H1 (cell line): ENCODE measurements around the gene TNC. TPM values are rescaled to one million over a fixed set of nuclear protein-coding genes. Genes with fewer than 3 reads are reported as not detected.

Experiments
- CTCF ChIA-PET: fragments of 300-600 bp; sonication (Branson Sonifier 250); formaldehyde crosslinking; loops from one replicate; lab custom pipeline; 2021; ENCODE audit not compliant: partially characterized antibody; lab: Charles Lee
- POLR2A ChIA-PET: fragments of 300-600 bp; sonication (Branson Sonifier 250); formaldehyde crosslinking; loops from one replicate; lab custom pipeline; 2021; ENCODE audit warnings: inconsistent platforms; ENCODE audit not compliant: partially characterized antibody; lab: Charles Lee
- DNase-seq, 2 experiments: peaks; one replicate each; pipeline versions ENCODE4 v3.0.0 to v3.0.0-alpha.2; 2010 to 2022; ENCODE audit warnings: low spot score in 2 of 2, low read depth in 1 of 2, mixed read lengths in 1 of 2
- FAIRE-seq: peaks from 2 replicates; lab custom pipeline; 2011; peaks lifted over from hg19 to GRCh38; lab: Jason Lieb, UNC
- H2AFZ ChIP-seq: 2 replicates; pipeline ENCODE4 v1.8.1; 2012; ENCODE audit warnings: low read length, inconsistent platforms
- H2AK5ac ChIP-seq: 2 replicates; pipeline ENCODE4 v1.6.1; 2013; ENCODE audit warnings: low read depth, low read length
- H2BK120ac ChIP-seq: replicated peaks from 2 replicates; pipeline ENCODE3; 2013; ENCODE audit warnings: low read depth, low read length, inconsistent platforms
- H2BK12ac ChIP-seq: 2 replicates; pipeline ENCODE4 v1.6.1; 2013; ENCODE audit warnings: low read depth, low read length
- H2BK15ac ChIP-seq: 2 replicates; pipeline ENCODE4 v1.6.1; 2013; ENCODE audit warnings: low read length
- H2BK20ac ChIP-seq: 2 replicates; pipeline ENCODE4 v1.6.1; 2013; ENCODE audit warnings: low read length
- H2BK5ac ChIP-seq: 2 replicates; pipeline ENCODE4 v1.6.1; 2013; ENCODE audit warnings: low read depth, low read length
- H3K14ac ChIP-seq: 2 replicates; pipeline ENCODE4 v1.6.1; 2013; ENCODE audit warnings: inconsistent platforms; ENCODE audit not compliant: insufficient read length
- H3K18ac ChIP-seq: 2 replicates; pipeline ENCODE4 v1.6.1; 2013; ENCODE audit warnings: low read length; ENCODE audit errors: extremely low read depth
- H3K23ac ChIP-seq: 2 replicates; pipeline ENCODE4 v1.6.1; 2013; ENCODE audit warnings: inconsistent platforms; ENCODE audit not compliant: insufficient read length
- H3K23me2 ChIP-seq: 2 replicates; pipeline ENCODE4 v1.6.1; 2013; ENCODE audit warnings: low read depth, low read length
- H3K27ac ChIP-seq: 2 replicates; pipeline ENCODE4 v1.6.1; 2011; ENCODE audit warnings: low read depth, low read length, inconsistent platforms
- H3K27me3 ChIP-seq, 4 experiments: replicated peaks in 1 of 4; 1 replicate in 1 of 4; 2 replicates in 3 of 4; pipeline versions ENCODE4 v1.6.1 to v1.8.1; 2011 to 2013; ENCODE audit warnings: low read length in 3 of 4, mild to moderate bottlenecking in 3 of 4, inconsistent platforms in 2 of 4, mixed read lengths in 2 of 4, moderate library complexity in 1 of 4; ENCODE audit not compliant: control insufficient read depth in 3 of 4, insufficient read depth in 3 of 4; ENCODE audit errors: extremely low read depth in 1 of 4
- H3K36me3 ChIP-seq, 4 experiments: 2 replicates each; pipeline versions ENCODE4 v1.6.1 to v1.8.1; 2011 to 2013; ENCODE audit warnings: mild to moderate bottlenecking in 4 of 4, low read length in 3 of 4, moderate library complexity in 2 of 4, control low read depth in 1 of 4, inconsistent platforms in 1 of 4; ENCODE audit not compliant: insufficient read depth in 4 of 4, control insufficient read depth in 2 of 4
- H3K4ac ChIP-seq: replicated peaks from 2 replicates; pipeline ENCODE3; 2013; ENCODE audit warnings: low read length, low read depth, mixed read lengths, inconsistent platforms; ENCODE audit not compliant: insufficient read length
- H3K4me1 ChIP-seq, 4 experiments: replicated peaks in 1 of 4; 1 replicate in 1 of 4; 2 replicates in 3 of 4; pipeline versions ENCODE4 v1.6.1 to v1.8.1; 2011 to 2013; ENCODE audit warnings: low read length in 3 of 4, inconsistent platforms in 2 of 4, mixed read lengths in 1 of 4; ENCODE audit not compliant: insufficient read depth in 4 of 4, control insufficient read depth in 3 of 4
- H3K4me2 ChIP-seq, 2 experiments: 2 replicates each; pipeline versions ENCODE4 v1.6.1 to v1.8.1; 2011 to 2013; ENCODE audit warnings: low read depth in 2 of 2, low read length in 2 of 2, control low read depth in 1 of 2, inconsistent platforms in 1 of 2, mild to moderate bottlenecking in 1 of 2; ENCODE audit not compliant: insufficient read depth in 1 of 2
- H3K4me3 ChIP-seq, 4 experiments: fragments of 200-600, 300-600 bp in 1 of 4; sonication (generic), shearing (Covaris generic), sonication (Bioruptor Twin) in 1 of 4; 2 replicates each; pipeline versions ENCODE4 v1.5.1 to v1.8.1; 2011 to 2016; ENCODE audit warnings: low read length in 4 of 4, low read depth in 3 of 4, control low read depth in 2 of 4, inconsistent platforms in 2 of 4, mild to moderate bottlenecking in 2 of 4, mixed read lengths in 1 of 4, moderate library complexity in 1 of 4; ENCODE audit not compliant: insufficient read depth in 2 of 4; ENCODE audit errors: extremely low read depth in 1 of 4
- H3K56ac ChIP-seq: replicated peaks from 2 replicates; pipeline ENCODE3; 2013; ENCODE audit warnings: low read depth, mild to moderate bottlenecking, mixed read lengths, low read length, inconsistent platforms; ENCODE audit not compliant: insufficient read length
- H3K79me1 ChIP-seq: 2 replicates; pipeline ENCODE4 v1.6.1; 2013; ENCODE audit warnings: low read depth, low read length, control low read depth
- H3K79me2 ChIP-seq, 2 experiments: 2 replicates each; pipeline versions ENCODE4 v1.6.1 to v1.8.1; 2012 to 2013; ENCODE audit warnings: low read length in 2 of 2, mild to moderate bottlenecking in 2 of 2, inconsistent platforms in 1 of 2; ENCODE audit not compliant: insufficient read depth in 2 of 2, control insufficient read depth in 1 of 2
- H3K9ac ChIP-seq, 4 experiments: replicated peaks in 1 of 4; 1 replicate in 1 of 4; 2 replicates in 3 of 4; pipeline versions ENCODE4 v1.6.1 to v1.8.1; 2011 to 2013; ENCODE audit warnings: low read depth in 3 of 4, low read length in 3 of 4, control low read depth in 2 of 4, mild to moderate bottlenecking in 2 of 4, moderate library complexity in 2 of 4, inconsistent platforms in 1 of 4; ENCODE audit errors: extremely low read depth in 1 of 4
- H3K9me3 ChIP-seq, 2 experiments: 2 replicates each; pipeline versions ENCODE4 v1.6.1 to v1.8.1; 2012 to 2013; ENCODE audit warnings: mild to moderate bottlenecking in 2 of 2, moderate library complexity in 2 of 2, control low read depth in 1 of 2, inconsistent platforms in 1 of 2, low read depth in 1 of 2, low read length in 1 of 2, mixed read lengths in 1 of 2; ENCODE audit not compliant: insufficient read depth in 2 of 2
- H4K20me1 ChIP-seq, 2 experiments: replicated peaks in 1 of 2; 2 replicates each; pipeline versions ENCODE3 to v1.8.1; 2011 to 2013; ENCODE audit warnings: inconsistent platforms in 2 of 2, low read length in 2 of 2, mild to moderate bottlenecking in 1 of 2; ENCODE audit not compliant: insufficient read depth in 2 of 2, control insufficient read depth in 1 of 2
- H4K5ac ChIP-seq: 2 replicates; pipeline ENCODE4 v1.6.1; 2013; ENCODE audit warnings: low read length, low read depth, mixed read lengths, inconsistent platforms; ENCODE audit not compliant: insufficient read length
- H4K8ac ChIP-seq: 2 replicates; pipeline ENCODE4 v1.8.0; 2013; ENCODE audit warnings: mild to moderate bottlenecking, moderate library complexity, low read length, inconsistent platforms; ENCODE audit not compliant: insufficient read depth; ENCODE audit errors: extremely low read depth
- H4K91ac ChIP-seq: replicated peaks from 2 replicates; pipeline ENCODE3; 2013; ENCODE audit warnings: low read length, mixed read lengths, inconsistent platforms; ENCODE audit not compliant: insufficient read length
- BACH1 ChIP-seq: IDR thresholded peaks from 2 replicates; pipeline ENCODE4 v1.6.1; 2012; ENCODE audit warnings: low read length, improper control_type of control experiment
- CREB1 ChIP-seq: IDR thresholded peaks from 2 replicates; pipeline ENCODE4 v1.6.1; 2012; ENCODE audit warnings: inconsistent platforms
- CTBP2 ChIP-seq: IDR thresholded peaks from 2 replicates; pipeline ENCODE4 v1.7.0; 2011; ENCODE audit warnings: borderline replicate concordance, mild to moderate bottlenecking, moderate library complexity, mixed read lengths, low read length; ENCODE audit not compliant: insufficient read depth, insufficient read length
- HDAC2 ChIP-seq, 2 experiments: fragments of 300-600 bp in 1 of 2; sonication (generic) in 1 of 2; IDR thresholded peaks; 2 replicates each; pipeline ENCODE4 v1.6.1; 2011 to 2012; ENCODE audit warnings: low read depth in 2 of 2, low read length in 2 of 2, mild to moderate bottlenecking in 2 of 2, moderate library complexity in 2 of 2, borderline replicate concordance in 1 of 2, inconsistent platforms in 1 of 2
- SP1 ChIP-seq: IDR thresholded peaks from 2 replicates; pipeline ENCODE4 v1.6.1; 2011; ENCODE audit warnings: low read depth, low read length
- YY1 ChIP-seq: IDR thresholded peaks from 2 replicates; pipeline ENCODE4 v1.6.1; 2011; ENCODE audit warnings: low read depth, mild to moderate bottlenecking, low read length
- WGBS, 2 experiments: shearing (Covaris generic) in 1 of 2; methylation state at CpG; one replicate each; pipeline versions ENCODE4 v1.1.6 to v1.1.7; 2013 to 2015; ENCODE audit warnings: low lambda C conversion rate in 2 of 2, mixed read lengths in 2 of 2, inconsistent platforms in 1 of 2, low coverage in 1 of 2, missing lambda C conversion rate in 1 of 2; ENCODE audit not compliant: insufficient replicate concordance in 2 of 2, insufficient coverage in 1 of 2, insufficient read length in 1 of 2; ENCODE audit errors: extremely low coverage in 1 of 2, missing lambda C conversion rate in 1 of 2; 5-methylcytosine and 5-hydroxymethylcytosine counted together
- polyA plus RNA-seq, 7 experiments: library from polyadenylated mRNA; depleted of rRNA in 3 of 7; stranded (reverse) in 5 of 7; unstranded in 2 of 7; fragments of >200 nt in 5 of 7; fragments of 200-250 nt in 2 of 7; gene quantifications; 1 replicate in 5 of 7; 2 replicates in 1 of 7; 4 replicates in 1 of 7; pipeline versions ENCODE4 v1.2.1 to v1.2.3, GENCODE V29; 2011 to 2013; ENCODE audit warnings: missing spikeins in 2 of 7, mixed read lengths in 2 of 7
- total RNA-seq: library from RNA; stranded (reverse); fragmentation: NEBNext Ultra II Directional; extraction: Animal tissue kit (Norgen Biotek cat#: 25700); gene quantifications from 2 replicates; pipeline ENCODE4 v1.2.1, GENCODE V29; 2021

Gene TNC
- total and polyA plus RNA-seq, 2 of the 8 experiments (the other 6 are each of a cell fraction or from before 2014, with no cell fraction given), result 6.2 to 11.4 TPM

- Histone ChIP-seq H3K23ac (no peak overlapping the region), H4K20me1 (no peaks in the 10 kb centered on the region), H3K4me2 (no peak overlapping the region), H3K9ac (no peak overlapping the region), H3K4me1 (no peaks in the 10 kb centered on the region), H2BK120ac (no peak overlapping the region), H3K27ac (no peak overlapping the region), H2BK12ac (no peak overlapping the region), H2AK5ac (no peak overlapping the region), H3K56ac (no peak overlapping the region), H3K4me3 (no peak overlapping the region), H4K91ac (no peak overlapping the region), H3K9me3 (no peaks in the 10 kb centered on the region), H4K8ac (no peak overlapping the region), H3K79me1 (no peaks in the 10 kb centered on the region), H3K4ac (no peak overlapping the region), H2BK20ac (no peak overlapping the region), H2AFZ (no peak overlapping the region), H3K18ac (no peak overlapping the region), H2BK15ac (no peak overlapping the region), H3K79me2 (no peaks in the 10 kb centered on the region), H3K36me3 (no peaks in the 10 kb centered on the region), H3K14ac (no peak overlapping the region), H3K27me3 (peaks cover 0 to 2% (median 0%) of the 10 kb centered on the region in 4 experiments; a peak in 2 of 7 replicates), H4K5ac (no peak overlapping the region), H3K23me2 (no peaks in the 10 kb centered on the region), H2BK5ac (no peak overlapping the region)
- FAIRE-seq (no peak), DNase-seq (no peak)
- POLR2A ChIA-PET, result no interaction called here
- TF ChIP-seq CREB1, result no peak
- no peak for TF ChIP-seq BACH1
- TF ChIP-seq HDAC2 (IDR thresholded peaks at IDR 0.05; ENCODE audit: borderline replicate concordance in 1 of 2, low read depth in 2 of 2, low read length in 2 of 2), result no peak
- TF ChIP-seq SP1, result no peak
- no peak for TF ChIP-seq YY1
- TF ChIP-seq CTBP2, result no peak
- CTCF ChIA-PET, result interaction anchor here (0.7 to 15.3 kb wide), 5 partner anchors 10 to 599 kb away, joined by 3 to 234 read pairs (median 4); no protein-coding TSS in a partner anchor
- 88% methylated on average over 2 of the region's 2 CpGs; no CpG with 5 or more reads in 1 of the 2 experiments for WGBS, 2 experiments
Observed at GRCh38 chr9:115004545-115004944, 113.4 kb downstream of the TNC start.
